A549 (cell line): ENCODE measurements around the gene ATP1B1.

Source experiments
- POLR2AphosphoS2 ChIP-seq: conservative IDR thresholded peaks from 2 replicates; pipeline ENCODE4 v1.6.1; 2012; ENCODE audit warnings: low read length, improper control_type of control experiment, inconsistent platforms
- TF ChIP-seq, protein P1 (sequence below): fragments of >200 bp; sonication (Bioruptor Twin); formaldehyde crosslinking; IDR thresholded peaks from 3 replicates; pipeline ENCODE4 v1.5.1; 2016

DNA sequence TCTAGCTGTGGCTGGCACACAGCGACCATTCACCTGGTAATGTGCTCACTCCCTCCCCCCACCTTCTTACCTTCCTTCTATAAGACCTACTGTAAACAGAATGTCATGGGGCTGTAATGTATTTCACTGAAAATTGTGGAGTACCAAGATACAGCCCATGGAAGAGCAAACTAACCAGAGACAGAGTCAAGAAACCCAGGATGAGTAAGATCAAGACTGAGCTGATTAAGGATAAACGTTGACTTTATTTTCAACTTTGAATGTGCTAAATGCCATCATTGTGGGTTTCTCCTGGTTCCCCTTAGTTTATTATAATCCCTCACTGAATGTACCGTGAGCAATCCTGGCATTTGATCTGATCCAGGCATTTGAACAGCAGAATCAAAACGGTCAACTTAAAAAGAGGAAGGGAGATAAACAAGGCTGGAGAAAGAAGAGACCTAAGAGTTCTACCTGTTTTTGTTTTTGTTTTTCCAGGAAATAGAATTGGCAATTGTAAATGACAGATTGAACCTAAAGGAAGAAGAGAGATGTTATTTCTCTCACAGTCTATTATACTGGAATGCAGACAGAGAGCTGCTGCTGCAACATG, 16.1 kb upstream of the ATP1B1 start:
- TF ChIP-seq, protein P1, sequence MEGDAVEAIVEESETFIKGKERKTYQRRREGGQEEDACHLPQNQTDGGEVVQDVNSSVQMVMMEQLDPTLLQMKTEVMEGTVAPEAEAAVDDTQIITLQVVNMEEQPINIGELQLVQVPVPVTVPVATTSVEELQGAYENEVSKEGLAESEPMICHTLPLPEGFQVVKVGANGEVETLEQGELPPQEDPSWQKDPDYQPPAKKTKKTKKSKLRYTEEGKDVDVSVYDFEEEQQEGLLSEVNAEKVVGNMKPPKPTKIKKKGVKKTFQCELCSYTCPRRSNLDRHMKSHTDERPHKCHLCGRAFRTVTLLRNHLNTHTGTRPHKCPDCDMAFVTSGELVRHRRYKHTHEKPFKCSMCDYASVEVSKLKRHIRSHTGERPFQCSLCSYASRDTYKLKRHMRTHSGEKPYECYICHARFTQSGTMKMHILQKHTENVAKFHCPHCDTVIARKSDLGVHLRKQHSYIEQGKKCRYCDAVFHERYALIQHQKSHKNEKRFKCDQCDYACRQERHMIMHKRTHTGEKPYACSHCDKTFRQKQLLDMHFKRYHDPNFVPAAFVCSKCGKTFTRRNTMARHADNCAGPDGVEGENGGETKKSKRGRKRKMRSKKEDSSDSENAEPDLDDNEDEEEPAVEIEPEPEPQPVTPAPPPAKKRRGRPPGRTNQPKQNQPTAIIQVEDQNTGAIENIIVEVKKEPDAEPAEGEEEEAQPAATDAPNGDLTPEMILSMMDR: no peak
- TF ChIP-seq POLR2AphosphoS2: no peak
